Heart left ventricle (tissue), 16 donors: Measurements from ENCODE around the gene STRN4. TPM values are rescaled to one million over a fixed set of nuclear protein-coding genes. Genes with fewer than 3 reads are reported as not detected.
"Not testable (repeated sequence)": the region's sequence is repeated elsewhere in the genome, so short reads cannot be mapped to it uniquely, and the experiment has no call there.

Experiments
- ATAC-seq, 4 donors: fragments of 200-7000 bp; cut with Tn5 transposase; one replicate each; pipeline ENCODE4 v1.9.1; 2020 to 2022; ENCODE audit warnings: moderate library complexity in 4 of 4, mild to moderate bottlenecking in 3 of 4, moderate number of reproducible peaks in 1 of 4
- DNase-seq, 5 donors: peaks; one replicate each; pipeline ENCODE4 v3.0.0-alpha.2; 2020
- H3K27ac ChIP-seq, 12 donors: fragments of 200-600 bp; sonication (generic) in 4 of 12; one replicate each; pipeline versions ENCODE4 v1.5.0 to v1.8.0; 2016 to 2022; ENCODE audit warnings: mild to moderate bottlenecking in 2 of 12
- H3K27me3 ChIP-seq, 9 donors: fragments of 200-600 bp; sonication (generic) in 2 of 9; one replicate each; pipeline versions ENCODE4 v1.5.1 to v1.8.0; 2016 to 2022; ENCODE audit warnings: mild to moderate bottlenecking in 3 of 9
- H3K36me3 ChIP-seq, 9 donors: fragments of 200-600 bp; sonication (generic) in 2 of 9; one replicate each; pipeline versions ENCODE4 v1.5.0 to v1.8.0; 2018 to 2022; ENCODE audit warnings: mild to moderate bottlenecking in 2 of 9
- H3K4me1 ChIP-seq, 12 donors: fragments of 200-600 bp; sonication (generic) in 4 of 12; one replicate each; pipeline versions ENCODE4 v1.5.0 to v1.8.0; 2016 to 2022; ENCODE audit warnings: mild to moderate bottlenecking in 3 of 12
- H3K4me3 ChIP-seq, 12 donors: fragments of 200-600 bp; sonication (generic) in 4 of 12; one replicate each; pipeline versions ENCODE4 v1.5.0 to v1.8.0; 2017 to 2022; ENCODE audit warnings: mild to moderate bottlenecking in 9 of 12, moderate library complexity in 4 of 12
- H3K9me3 ChIP-seq, 12 donors: fragments of 200-600 bp; sonication (generic) in 4 of 12; one replicate each; pipeline versions ENCODE4 v1.5.0 to v1.8.0; 2016 to 2022; ENCODE audit warnings: mild to moderate bottlenecking in 1 of 12
- CTCF ChIP-seq, 12 donors: fragments of 200-600 bp; sonication (generic) in 4 of 12; IDR thresholded peaks; one replicate each; pipeline versions ENCODE4 v1.5.0 to v1.8.0; 2018 to 2022; ENCODE audit warnings: antibody characterized with exemption in 12 of 12, mild to moderate bottlenecking in 5 of 12
- POLR2A ChIP-seq, 2 donors: fragments of 450-650 bp; IDR thresholded peaks; one replicate each; pipeline ENCODE4 v1.6.1; 2017; ENCODE audit warnings: antibody characterized with exemption in 2 of 2, mild to moderate bottlenecking in 2 of 2, moderate library complexity in 2 of 2
- WGBS, 4 donors: extraction: QIAGEN DNeasy Blood & Tissue Kit in 2 of 4; methylation state at CpG; one replicate each; pipeline versions ENCODE4 v1.1.5 to v1.1.7; 2013 to 2018; 5-methylcytosine and 5-hydroxymethylcytosine counted together
- intact Hi-C, 10 donors: fragments of 100-400 bp; cut with DNase I; formaldehyde crosslinking; loops; one replicate each; pipeline versions ENCODE4 v1.11.1 to v1.14.2; 2022
- polyA plus RNA-seq, 2 donors: library from polyadenylated mRNA; stranded (reverse); fragments of 200-250 nt; gene quantifications; one replicate each; pipeline ENCODE4 v1.2.3, GENCODE V29; 2013
- total RNA-seq, 9 donors: library from RNA; depleted of rRNA in 2 of 9; stranded (reverse); fragments of >200 nt in 2 of 9; fragmentation: NEBNext Ultra II Directional in 3 of 9; extraction: Animal tissue kit (Norgen Biotek cat#: 25700) in 3 of 9; gene quantifications; one replicate each; pipeline versions ENCODE4 v1.1.0 to v1.2.4, GENCODE V29; 2016 to 2023
- donor health status: ischemic (EF 13 %, LVEDD 7.1; RV severe dilation, severe dysfunction).
- donor health status: healthy with polysubstance abuse.
- donor health status: DM: no; HTN: yes; CAD: no.
- donor health status: DM: no; HTN: no; CAD: no.
- donor health status: ischemic (EF 25% LVEDD 6.9; RV normal size, moderate dysfunction).
- donor health status: ischemic (EF 25% LVEDD 5.7; RV mildly dilated, moderate dysfunction).
- donor health status: healthy.
- donor health status: DM: yes; HTN: yes; CAD: no.
- donor health status: ischemic (EF 35%, LVEDD 5.7; RV mildly dilated, moderate dysfunction).
- donor health status: nonischemic (EF 11% LVEDD 7.7; RV severe dilation, severe dysfunction).
- donor health status: DM: yes; HTN: yes; CAD: no.
- donor health status: PGD.
- donor health status: ischemic (EF 29% LVEDD 5.4; RV normal size, mild dysfunction).
- donor health status: nonischemic (EF 23%, LVEDD 6.1; RV moderate dilation, normal function).

STRN4 gene
- total and polyA plus RNA-seq, 11 donors = 41.0 to 93.6 (median 53.7) TPM

GRCh38 chr19:46782355-46783019 is 36.2 kb upstream of the STRN4 start:
- H3K4me3 ChIP-seq = no peak overlapping the region
- H3K36me3 ChIP-seq = peaks cover 0 to 57% (median 25%) of the 10 kb centered on the region in 9 donors
- H3K4me1 ChIP-seq = peaks cover 0 to 51% (median 22%) of the 10 kb centered on the region in 12 donors
- no peak for DNase-seq
- TF ChIP-seq POLR2A (IDR thresholded peaks at IDR 0.05) (no peak), CTCF (IDR thresholded peaks at IDR 0.05) (no peak)
- intact Hi-C loops = loop anchor here in 1 of 10 donors (10.0 kb wide), 1 partner anchor 52 kb away; no protein-coding TSS in a partner anchor
- peaks cover 0 to 2% (median 0%) of the 10 kb centered on the region in 9 donors for H3K27me3 ChIP-seq
- no peak for ATAC-seq
- H3K9me3 ChIP-seq = no peaks in the 10 kb centered on the region
- WGBS, 4 donors = 87 to 98% (median 95%) methylated on average over 4 to 7 of the region's 7 CpGs
- H3K27ac ChIP-seq = no peak overlapping the region

GRCh38 chr19:46777956-46778645 is 31.9 kb upstream of the STRN4 start:
- DNase-seq, H3K9me3 ChIP-seq, intact Hi-C loops, H3K27me3 ChIP-seq, H3K4me3 ChIP-seq: not testable (repeated sequence)
- Histone ChIP-seq H3K4me1 (peaks cover 0 to 14% (median 0%) of the 10 kb centered on the region in 12 donors), H3K27ac (peak overlapping the region in 1 of 12 donors; percentile 2), H3K36me3 (peaks cover 0 to 83% (median 45%) of the 10 kb centered on the region in 9 donors)
- WGBS, 4 donors = 87 to 93% (median 90%) methylated on average over 12 of the region's 12 CpGs
- peak in 1 of 4 donors; percentile 11 for ATAC-seq

GRCh38 chr19:46776927-46777911 is 31.0 kb upstream of the STRN4 start:
- H3K4me3 ChIP-seq = no peak overlapping the region
- intact Hi-C loops = no loop called here
- no peaks in the 10 kb centered on the region for H3K27me3 ChIP-seq
- no peaks in the 10 kb centered on the region for H3K9me3 ChIP-seq
- H3K36me3 ChIP-seq = peaks cover 0 to 74% (median 39%) of the 10 kb centered on the region in 9 donors
- WGBS, 4 donors = 95 to 97% (median 96%) methylated on average over 31 to 33 of the region's 33 CpGs
- no peak overlapping the region for H3K27ac ChIP-seq
- DNase-seq (no peak), ATAC-seq (peak in 1 of 4 donors; percentile 12)
- TF ChIP-seq CTCF (IDR thresholded peaks at IDR 0.05) (no peak), POLR2A (IDR thresholded peaks at IDR 0.05) (no peak)
- H3K4me1 ChIP-seq = peaks cover 0 to 14% (median 0%) of the 10 kb centered on the region in 12 donors

- H3K36me3 ChIP-seq = peaks cover 0 to 59% (median 31%) of the 10 kb centered on the region in 9 donors
- H3K27me3 ChIP-seq = no peaks in the 10 kb centered on the region
- no peaks in the 10 kb centered on the region for H3K9me3 ChIP-seq
- intact Hi-C loops = no loop called here
- no peak for TF ChIP-seq POLR2A (IDR thresholded peaks at IDR 0.05)
- TF ChIP-seq CTCF (IDR thresholded peaks at IDR 0.05) = no peak
- 90 to 97% (median 96%) methylated on average over 11 of the region's 11 CpGs for WGBS, 4 donors
- ATAC-seq (no peak), DNase-seq (no peak)
- no peak overlapping the region for H3K4me3 ChIP-seq
- peaks cover 0 to 14% (median 0%) of the 10 kb centered on the region in 12 donors for H3K4me1 ChIP-seq
- no peak overlapping the region for H3K27ac ChIP-seq
These were observed 29.5 kb upstream of the STRN4 start for GRCh38 chr19:46775642-46776258.
